GM23338 (cell line): ENCODE results near the gene LILRB5. TPM values are rescaled to one million over a fixed set of nuclear protein-coding genes. Genes with fewer than 3 reads are reported as not detected.

Source experiments
- ATAC-seq: fragments of 200-7000 bp; cut with Tn5 transposase; 3 replicates; pipeline ENCODE4 v1.9.1; 2020
- DNase-seq: peaks from one replicate; pipeline ENCODE4 v3.0.0-alpha.2; 2015; ENCODE audit warnings: low spot score
- H2AFZ ChIP-seq: fragments of 200-600 bp; sonication (generic); 2 replicates; pipeline ENCODE4 v1.8.0; 2016; ENCODE audit warnings: antibody characterized with exemption, mild to moderate bottlenecking, moderate library complexity
- H3F3A ChIP-seq: fragments of 200-600 bp; sonication (generic); replicated peaks from 2 replicates; pipeline ENCODE4 v1.8.0; 2017; ENCODE audit warnings: antibody characterized with exemption, mixed run types, low read depth
- H3K27ac ChIP-seq: fragments of 200-600 bp; sonication (generic); 2 replicates; pipeline ENCODE4 v1.6.1; 2016; ENCODE audit warnings: low read depth
- H3K27me3 ChIP-seq: fragments of 200-600 bp; sonication (generic); 2 replicates; pipeline ENCODE4 v1.8.0; 2016; ENCODE audit warnings: mild to moderate bottlenecking, mixed run types, moderate library complexity; ENCODE audit not compliant: insufficient read depth
- H3K36me3 ChIP-seq: fragments of 200-600 bp; sonication (generic); 2 replicates; pipeline ENCODE4 v1.8.0; 2016; ENCODE audit warnings: mild to moderate bottlenecking; ENCODE audit not compliant: insufficient read depth
- H3K4me1 ChIP-seq: fragments of 200-600 bp; sonication (generic); 2 replicates; pipeline ENCODE4 v1.8.0; 2016; ENCODE audit warnings: mild to moderate bottlenecking, moderate library complexity; ENCODE audit not compliant: insufficient read depth
- H3K4me2 ChIP-seq: fragments of 200-600 bp; sonication (generic); 2 replicates; pipeline ENCODE4 v1.7.1; 2017; ENCODE audit warnings: mixed run types
- H3K4me3 ChIP-seq: fragments of 200-600 bp; sonication (generic); 2 replicates; pipeline ENCODE4 v1.6.1; 2016; ENCODE audit warnings: mixed run types
- H3K79me2 ChIP-seq: fragments of 200-600 bp; sonication (generic); replicated peaks from 2 replicates; pipeline ENCODE4 v1.8.0; 2017; ENCODE audit warnings: mild to moderate bottlenecking; ENCODE audit not compliant: insufficient read depth
- H3K9me2 ChIP-seq: fragments of 200-600 bp; sonication (generic); 2 replicates; pipeline ENCODE4 v1.8.0; 2017; ENCODE audit not compliant: insufficient read depth
- H4K20me1 ChIP-seq: fragments of 200-600 bp; sonication (generic); replicated peaks from 2 replicates; pipeline ENCODE4 v1.8.0; 2017; ENCODE audit warnings: mild to moderate bottlenecking; ENCODE audit not compliant: insufficient read depth
- H3K27ac Mint-ChIP-seq: 2 replicates; pipeline ENCODE4 v1.8.0; 2020; ENCODE audit warnings: inconsistent platforms, mild to moderate bottlenecking, moderate library complexity, mixed read lengths
- H3K27me3 Mint-ChIP-seq: 3 replicates; pipeline ENCODE4 v1.8.0; 2022; ENCODE audit warnings: low read depth, mild to moderate bottlenecking, moderate library complexity, mixed read lengths, inconsistent platforms; ENCODE audit not compliant: insufficient read depth, poor library complexity
- H3K36me3 Mint-ChIP-seq: 3 replicates; pipeline ENCODE4 v1.8.0; 2021; ENCODE audit warnings: low read depth, mild to moderate bottlenecking, inconsistent platforms, moderate library complexity, mixed read lengths
- H3K4me1 Mint-ChIP-seq: 3 replicates; pipeline ENCODE4 v1.8.0; 2020; ENCODE audit warnings: mild to moderate bottlenecking, inconsistent platforms, mixed read lengths
- H3K4me3 Mint-ChIP-seq: 3 replicates; pipeline ENCODE4 v1.8.0; 2021; ENCODE audit warnings: moderate library complexity, mild to moderate bottlenecking, inconsistent platforms, mixed read lengths
- H3K9me3 Mint-ChIP-seq: 3 replicates; pipeline ENCODE4 v1.8.0; 2020; ENCODE audit warnings: moderate library complexity, mild to moderate bottlenecking, inconsistent platforms, mixed read lengths
- REST ChIP-seq: IDR thresholded peaks from one replicate; pipeline ENCODE4 v1.6.1; 2018; ENCODE audit warnings: antibody characterized with exemption; ENCODE audit not compliant: unreplicated experiment
- ZNF331 ChIP-seq: fragments of 250-450 bp; sonication (Bioruptor Pico); IDR thresholded peaks from 2 replicates; pipeline ENCODE4 v1.5.0; 2020; ENCODE audit warnings: low read depth, mild to moderate bottlenecking, moderate library complexity
- ZNF462 ChIP-seq: fragments of 250-450 bp; sonication (Bioruptor Pico); IDR thresholded peaks from 2 replicates; pipeline ENCODE4 v1.5.0; 2020; ENCODE audit warnings: mild to moderate bottlenecking, moderate library complexity
- polyA plus RNA-seq: library from polyadenylated mRNA; unstranded; fragments of >200 nt; fragmentation: Nextera tagmentation; extraction: Ambion mirVana; gene quantifications from 2 replicates; pipeline ENCODE4 v1.2.1, GENCODE V29; 2016
- total RNA-seq: library from RNA; depleted of rRNA; stranded (reverse); fragments of >200 nt; shearing (Covaris generic); gene quantifications from 2 replicates; pipeline ENCODE4 v1.2.3, GENCODE V29; 2014

LILRB5 gene
- total and polyA plus RNA-seq, 2 experiments from 2014 or later, result not detected

GRCh38 chr19:54209058-54209810, 47.8 kb downstream of the LILRB5 start:
- Histone ChIP-seq H3K9me2 (no peaks in the 10 kb centered on the region), H3F3A (peaks cover 47% of the 10 kb centered on the region), H3K4me3 (no peak overlapping the region), H2AFZ (no peak overlapping the region), H3K79me2 (peaks cover 28% of the 10 kb centered on the region), H4K20me1 (peaks cover 38% of the 10 kb centered on the region), H3K4me1 (peaks cover 13% of the 10 kb centered on the region), H3K36me3 (peaks cover 27% of the 10 kb centered on the region), H3K27me3 (no peaks in the 10 kb centered on the region), H3K4me2 (peak overlapping the region; percentile 14; the same call in 1 of the 2 replicates), H3K27ac (peak overlapping the region; percentile 94)
- H3K4me1 Mint-ChIP-seq, result peaks cover 36% of the 10 kb centered on the region
- peaks cover 6% of the 10 kb centered on the region; the same call in 1 of the 3 replicates for H3K9me3 Mint-ChIP-seq
- no peak overlapping the region for H3K4me3 Mint-ChIP-seq
- ATAC-seq (peak; percentile 53), DNase-seq (peak; percentile 52)
- peak overlapping the region; percentile 70 for H3K27ac Mint-ChIP-seq
- peaks cover 48% of the 10 kb centered on the region for H3K27me3 Mint-ChIP-seq
- peaks cover 62% of the 10 kb centered on the region for H3K36me3 Mint-ChIP-seq
- TF ChIP-seq ZNF462 (CRISPR knock-in tag), result no peak
- TF ChIP-seq REST, result no peak
- no peak for TF ChIP-seq ZNF331 (CRISPR knock-in tag)
